ENCODE data around the gene SBF1.

The SBF1 gene

DNA sequence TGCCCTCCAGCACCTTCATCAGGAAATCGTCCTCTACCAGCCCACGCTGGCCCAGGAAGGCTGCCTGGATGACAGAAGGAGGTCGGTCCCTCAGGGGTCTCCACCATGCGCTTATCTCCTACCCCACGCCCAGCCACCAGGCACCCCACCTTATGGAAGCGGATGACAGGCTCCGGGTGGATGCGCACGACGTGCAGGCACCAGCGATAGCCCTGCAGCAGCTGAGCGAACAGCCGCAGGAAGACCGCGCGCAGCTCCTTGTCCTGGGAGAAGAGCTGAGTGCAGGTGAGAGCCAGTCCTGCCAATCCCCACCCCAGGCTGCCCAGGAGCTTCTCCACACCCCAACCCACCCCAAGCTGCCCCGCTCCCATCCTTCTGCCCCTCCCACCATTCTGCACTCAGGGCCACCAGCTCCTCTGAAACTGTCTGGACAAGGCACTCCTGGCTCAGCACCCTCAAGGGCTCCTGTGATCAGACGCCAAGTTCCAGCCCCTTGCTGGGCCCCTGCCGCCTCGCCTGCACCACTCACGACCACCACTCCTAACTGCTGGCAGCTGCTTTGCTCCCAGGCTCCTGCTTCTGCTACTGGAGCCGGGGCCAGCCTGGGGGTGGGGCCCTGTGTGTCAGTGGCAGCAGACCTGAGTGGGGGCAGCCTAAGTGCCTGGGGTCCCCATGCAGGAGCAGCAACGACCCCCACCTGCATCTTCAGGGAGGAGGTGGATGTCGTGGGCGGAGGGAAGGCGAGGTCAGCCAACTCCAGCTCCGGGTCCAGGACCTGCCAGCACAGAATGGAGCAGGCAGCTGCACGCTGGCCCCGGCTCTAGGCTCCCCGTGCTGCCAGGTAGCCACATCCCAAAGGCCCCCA, 9.5 kb downstream of the SBF1 start:
- no peak for DNase-seq

DNA sequence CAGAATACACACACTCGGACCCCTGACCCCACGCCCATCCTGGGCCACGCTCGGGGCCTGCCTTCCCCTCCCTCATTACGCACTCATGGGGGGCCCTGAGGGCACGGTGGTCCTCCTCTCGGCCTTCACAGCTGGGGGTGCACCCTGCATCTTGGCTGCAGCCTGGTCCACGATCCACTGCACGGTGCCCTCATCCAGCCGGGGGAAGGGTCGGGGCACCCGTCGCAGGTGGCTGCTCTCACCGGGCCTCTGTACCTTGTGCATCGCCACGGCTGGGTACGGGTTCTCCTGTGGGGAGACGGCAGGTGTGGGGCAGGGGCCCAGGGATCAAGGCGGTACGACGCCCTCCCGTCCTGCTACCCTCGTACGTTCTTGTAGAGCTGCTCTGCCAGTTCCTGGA, 10.4 kb downstream of the SBF1 start:
- no peak for DNase-seq

DNA sequence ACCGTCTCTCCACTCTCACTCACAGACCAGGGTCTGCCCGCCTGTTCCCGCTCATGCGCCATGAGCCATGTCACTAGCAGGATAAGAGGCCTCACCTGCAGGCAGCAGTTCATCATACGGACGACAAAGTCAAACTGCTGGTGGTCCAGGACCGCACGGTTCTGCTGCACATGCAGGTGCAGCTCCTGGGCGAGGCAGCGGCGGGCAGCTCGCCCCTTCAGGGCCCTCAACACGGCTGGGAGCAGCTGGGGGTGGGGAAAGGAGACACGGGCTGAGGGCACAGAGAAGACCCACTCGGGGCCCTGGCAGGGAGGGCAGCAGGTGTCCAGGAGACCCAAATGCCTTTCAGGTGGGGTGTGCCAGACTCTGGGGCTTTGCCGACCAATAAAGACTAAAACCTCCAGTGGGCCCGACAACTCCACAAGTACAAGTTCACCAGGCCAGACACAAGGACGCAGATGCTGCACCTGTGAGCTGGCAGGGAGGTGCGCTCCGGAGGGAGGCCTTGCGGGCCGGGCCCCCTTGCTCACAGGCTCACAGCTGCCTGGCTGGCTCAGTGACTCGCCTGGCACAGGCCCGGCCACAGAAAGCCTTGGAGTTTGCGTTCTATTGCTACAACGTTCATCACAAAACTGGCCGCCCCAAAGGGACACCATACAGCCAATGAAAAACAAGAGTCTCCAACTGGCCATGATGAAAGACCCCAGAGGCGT, 11.5 kb downstream of the SBF1 start:
- DNase-seq: no peak

DNA sequence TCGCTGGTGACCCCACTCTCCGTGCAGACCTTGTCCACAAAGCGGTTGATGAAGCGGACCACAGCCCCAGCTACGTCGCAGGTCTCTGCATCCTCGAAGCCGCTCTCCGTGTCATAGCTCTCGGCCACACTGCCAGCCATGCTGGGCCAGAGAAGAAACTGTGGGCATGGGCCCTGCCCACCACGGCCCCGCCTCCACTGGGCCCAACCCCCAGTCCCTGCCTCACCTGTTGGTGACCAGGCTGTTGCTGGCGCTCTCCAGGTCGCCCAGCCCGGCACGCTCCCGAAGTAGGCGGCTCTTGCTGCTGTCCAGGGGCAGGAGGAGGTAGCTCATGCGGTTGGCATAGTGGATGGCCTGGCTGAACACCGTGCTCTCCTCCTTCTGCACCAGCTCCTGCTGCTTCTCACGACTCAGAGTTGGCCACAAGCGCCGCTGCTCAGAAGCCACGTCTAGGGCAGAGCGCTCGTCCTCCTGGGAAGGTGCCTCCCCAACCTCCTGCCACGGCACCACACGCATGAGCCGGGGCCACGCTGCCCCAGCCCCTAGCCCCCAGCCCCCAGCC, 12.8 kb downstream of the SBF1 start:
- DNase-seq: no peak

DNA sequence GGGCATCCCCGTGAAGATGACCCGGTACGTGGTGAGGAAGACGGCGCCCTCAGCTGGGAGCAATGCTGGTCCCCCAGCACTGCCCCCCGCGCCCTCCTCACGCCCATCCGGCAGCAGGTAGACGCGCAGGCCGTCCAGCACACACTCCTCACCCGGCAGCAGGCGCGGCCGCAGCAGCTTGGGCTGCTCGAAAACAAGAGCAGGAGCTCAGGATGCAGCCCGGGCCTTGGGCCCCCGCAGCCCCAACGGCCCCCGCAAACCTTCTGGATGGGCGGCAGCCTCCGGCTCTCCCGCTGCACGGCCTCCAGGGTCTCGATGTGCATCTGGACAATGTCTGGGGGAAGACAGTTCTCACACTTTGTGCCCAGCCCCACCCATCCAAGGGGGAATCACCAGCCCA, 13.3 kb downstream of the SBF1 start:
- DNase-seq: no peak

DNA sequence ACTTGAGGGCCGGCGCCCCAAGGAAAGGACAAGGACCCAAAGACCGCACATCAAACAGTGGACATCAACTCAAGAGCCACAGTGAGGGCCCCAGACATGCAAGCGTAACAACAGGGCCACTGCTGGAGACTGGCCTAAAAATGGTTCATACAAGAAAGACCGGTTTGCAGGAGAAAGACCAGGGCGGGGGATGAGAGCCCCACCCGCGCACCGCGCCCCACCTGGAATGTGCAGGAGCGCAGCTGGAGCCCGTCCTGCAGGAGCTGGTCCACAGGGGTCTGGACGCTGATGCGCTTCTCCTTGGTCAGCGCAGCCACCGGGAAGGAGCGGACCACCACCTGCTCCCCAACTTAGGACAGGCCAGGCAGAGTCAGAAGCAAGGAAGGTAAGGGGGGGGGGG, 13.9 kb downstream of the SBF1 start:
- no peak for DNase-seq

DNA sequence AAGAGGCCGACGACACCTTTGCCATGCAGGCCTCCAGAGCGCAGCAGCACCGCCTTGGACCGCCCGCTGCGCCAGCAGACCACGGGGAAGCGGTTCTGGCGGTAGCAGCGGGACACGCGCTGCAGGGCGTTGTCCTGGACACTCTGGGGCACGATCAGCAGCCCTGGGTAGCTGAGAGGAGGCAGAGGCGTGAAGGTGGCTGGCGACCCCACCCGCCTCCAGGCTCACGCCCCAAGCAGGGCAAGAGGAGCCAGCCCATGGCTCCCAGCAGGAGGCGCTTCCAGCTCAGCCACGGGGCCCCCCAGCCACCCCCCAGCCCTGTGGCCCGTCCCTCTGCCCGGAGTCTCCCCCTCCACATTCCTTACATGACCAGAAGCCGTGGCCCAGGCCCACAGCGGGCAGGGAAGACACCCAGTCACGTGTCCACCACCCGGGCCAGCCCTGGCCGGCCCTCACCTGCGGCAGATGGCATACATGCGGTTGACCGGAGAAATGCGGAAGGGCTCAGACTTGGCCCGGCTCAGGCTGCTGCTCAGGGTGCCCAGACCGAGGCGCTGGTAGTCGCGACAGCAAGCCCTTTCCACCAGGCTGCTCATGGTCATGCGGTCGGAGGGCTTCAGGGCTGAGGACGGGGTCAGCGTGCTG, 15.2 kb downstream of the SBF1 start:
- DNase-seq: no peak

DNA sequence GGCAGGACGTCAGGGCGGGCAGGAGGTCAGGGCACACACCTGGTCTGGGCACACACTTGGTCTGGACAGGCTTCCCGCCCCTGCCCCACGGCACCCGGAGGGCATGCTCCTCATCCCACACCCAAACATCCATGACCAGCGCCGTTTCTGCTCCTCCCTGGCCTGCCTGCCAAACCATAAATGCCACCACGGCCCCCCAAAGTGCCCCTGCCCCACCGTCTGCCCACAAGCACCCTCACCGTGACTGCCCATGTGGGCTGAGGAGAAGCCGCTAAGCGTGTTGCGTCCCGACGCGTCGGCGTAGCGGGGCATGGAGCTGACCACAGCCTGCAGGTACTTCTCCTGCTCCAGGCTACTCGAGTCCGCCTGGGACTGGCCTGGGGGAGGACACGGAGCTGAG, 15.8 kb downstream of the SBF1 start:
- DNase-seq: no peak

DNA sequence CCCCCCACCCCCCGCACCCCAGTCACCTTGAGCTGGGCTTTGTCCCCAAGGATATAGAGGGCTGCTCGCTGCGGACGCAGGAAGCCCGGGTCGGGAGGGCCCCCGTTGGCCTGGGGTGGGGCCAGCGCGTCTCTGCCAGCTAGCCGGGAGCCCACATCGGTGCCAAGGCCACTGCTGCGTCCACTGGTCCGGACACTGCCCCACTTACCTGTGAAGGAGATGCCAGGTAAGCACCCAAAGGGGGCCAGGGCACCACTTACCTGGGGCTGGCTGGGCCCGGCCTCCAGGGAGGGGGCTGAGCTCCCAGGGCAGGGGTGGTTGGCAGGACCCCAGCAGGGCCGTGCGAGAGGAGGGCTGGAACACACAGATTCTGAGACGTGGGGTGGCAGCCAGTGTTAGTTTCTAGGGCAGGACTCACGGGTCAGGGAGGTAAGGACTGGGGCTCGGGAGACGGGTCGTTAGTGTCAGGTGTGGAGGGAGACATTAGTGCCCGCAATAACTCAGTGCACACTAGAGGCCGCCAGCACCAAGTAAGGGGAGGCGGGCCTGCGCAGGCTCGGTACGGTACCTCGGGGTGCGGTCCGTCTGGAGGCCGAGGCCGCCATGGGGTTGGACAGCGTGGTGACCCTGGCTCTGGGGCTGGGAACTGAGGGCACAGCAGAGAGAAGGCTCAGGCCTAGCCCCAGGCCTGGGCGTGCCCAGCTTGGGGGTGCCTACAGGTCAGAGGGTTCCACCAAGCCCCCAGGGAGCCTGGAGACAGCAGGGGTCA, 18.2 kb downstream of the SBF1 start:
- no peak for DNase-seq

DNA sequence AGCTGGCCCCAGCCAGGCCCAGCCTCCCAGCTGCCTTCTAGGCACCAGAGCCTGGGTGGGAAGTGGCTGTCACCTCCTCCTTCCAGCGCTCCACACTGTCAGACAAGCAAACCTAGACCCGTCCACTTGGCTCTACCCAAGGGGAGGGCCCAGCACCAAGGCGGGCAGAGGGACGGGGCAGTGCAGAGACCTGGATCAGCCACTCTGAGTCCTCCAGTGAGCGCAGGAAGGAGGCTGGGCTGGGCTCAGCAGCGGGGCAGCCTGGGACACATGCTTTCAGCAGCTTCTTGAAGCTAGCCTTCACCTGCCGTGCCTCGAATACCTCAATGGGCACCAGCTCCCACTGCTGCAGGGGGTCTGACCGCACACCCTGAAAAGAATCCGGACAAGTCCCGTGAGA, 18.8 kb downstream of the SBF1 start:
- DNase-seq: no peak

DNA sequence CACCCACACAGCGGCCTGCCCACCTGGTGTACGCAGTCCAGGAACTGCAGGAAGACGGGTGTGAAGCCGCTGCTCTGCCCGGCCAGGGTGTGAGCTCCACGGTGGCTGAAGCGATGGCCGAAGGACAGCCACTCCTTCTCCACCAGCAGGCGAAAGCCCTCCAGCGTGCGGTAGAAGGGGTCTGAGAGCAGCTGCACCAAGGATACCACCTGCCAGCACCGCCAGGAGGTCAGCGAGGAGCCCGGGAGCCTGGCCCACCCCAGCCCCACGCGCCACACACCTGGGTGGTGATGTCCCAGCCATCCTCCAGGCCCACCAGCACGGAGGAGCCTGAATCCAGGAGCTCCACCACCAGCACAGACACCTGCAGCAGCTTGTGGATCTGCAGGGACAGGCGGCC, 19.6 kb downstream of the SBF1 start:
- DNase-seq: no peak

DNA sequence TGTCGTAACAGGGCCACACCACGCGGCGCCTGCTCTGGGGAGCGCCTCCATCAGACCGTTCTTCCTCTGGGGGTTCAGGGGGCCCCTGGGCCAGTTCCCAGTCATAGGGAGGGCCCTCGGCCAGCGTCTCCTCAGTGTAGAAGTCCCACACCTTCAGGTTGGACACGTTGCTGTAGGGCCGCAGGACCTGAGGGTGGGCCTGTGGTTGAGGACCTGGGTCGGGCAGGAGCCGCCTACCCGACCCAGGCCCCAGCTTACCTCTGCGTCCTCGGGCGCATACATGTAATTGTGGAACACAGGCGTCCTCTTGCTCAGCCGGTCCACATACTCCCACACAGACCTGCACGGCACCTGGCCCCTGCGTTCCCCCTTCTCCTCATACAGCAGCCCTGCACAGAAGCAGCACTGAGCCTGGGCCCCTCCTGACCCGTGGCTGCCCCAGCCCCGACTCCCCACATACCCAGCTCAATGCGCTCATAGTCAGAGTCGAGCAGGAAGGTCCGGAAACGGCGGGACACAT, 20.2 kb downstream of the SBF1 start:
- no peak for DNase-seq

DNA sequence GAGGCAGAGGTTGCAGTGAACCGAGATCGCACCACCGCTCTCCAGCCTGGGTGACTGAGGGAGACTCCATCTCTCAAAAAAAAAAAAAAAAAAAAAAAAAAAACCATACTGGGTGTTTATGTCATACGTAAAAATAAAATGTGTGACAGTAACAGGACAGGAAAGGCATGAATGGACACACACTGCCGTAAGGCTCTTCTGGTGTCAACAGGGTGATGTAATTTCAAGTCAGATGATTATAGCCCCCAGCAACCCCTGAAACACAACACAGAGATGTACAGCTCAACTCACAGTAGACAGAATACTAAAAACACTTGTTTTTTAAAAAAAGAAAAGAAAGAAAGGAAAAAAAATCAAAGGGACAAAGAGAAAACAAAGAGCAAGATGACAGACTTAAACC, 22.2 kb downstream of the SBF1 start:
- no peak for DNase-seq

DNA sequence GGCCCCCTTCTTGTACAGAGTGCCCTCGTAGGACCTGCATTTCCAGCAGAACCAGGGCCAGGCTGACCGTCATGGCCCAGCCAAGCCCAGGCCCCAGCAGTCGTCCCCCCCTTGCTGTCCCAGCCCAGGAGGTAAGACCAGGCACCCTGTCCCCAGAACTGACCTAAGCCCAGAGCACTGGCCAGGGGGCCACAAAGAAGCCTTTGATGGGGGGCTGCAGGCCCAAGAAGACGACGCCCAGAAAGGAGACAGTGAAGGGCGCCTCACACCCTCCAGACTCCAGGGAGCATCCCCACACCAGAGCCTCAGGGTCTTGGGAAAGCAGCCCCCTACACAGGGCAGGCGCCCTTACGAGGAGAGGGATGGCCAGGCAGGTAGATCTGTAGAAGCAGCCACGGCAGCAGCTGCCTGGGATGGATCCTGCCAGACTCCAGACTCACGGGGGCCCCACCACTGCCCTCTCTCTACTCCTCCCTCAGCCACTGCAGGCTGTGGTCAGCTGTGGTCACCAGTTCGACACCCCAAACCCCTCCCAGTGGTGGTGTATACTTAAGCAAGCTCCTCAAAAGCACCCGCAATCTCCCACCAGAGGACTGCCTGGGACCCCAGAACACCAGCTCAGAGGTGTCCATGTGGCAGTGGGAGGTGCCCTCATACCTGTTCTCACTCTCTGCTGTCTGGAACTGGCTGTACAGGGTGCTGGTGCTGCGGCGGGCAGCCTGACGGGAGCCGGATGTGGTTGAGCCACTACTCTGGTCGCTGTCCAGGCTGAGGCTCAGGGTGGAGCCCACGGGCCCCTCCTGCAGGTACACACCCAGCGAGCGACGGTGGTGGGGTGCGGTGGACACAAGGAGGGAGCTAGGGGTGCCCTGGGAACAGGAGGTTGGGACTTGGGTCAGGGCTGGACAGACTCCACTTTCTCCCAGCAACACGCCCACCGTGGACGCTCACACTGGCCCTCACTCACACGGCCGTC, 27.0 kb downstream of the SBF1 start:
- no peak for DNase-seq

DNA sequence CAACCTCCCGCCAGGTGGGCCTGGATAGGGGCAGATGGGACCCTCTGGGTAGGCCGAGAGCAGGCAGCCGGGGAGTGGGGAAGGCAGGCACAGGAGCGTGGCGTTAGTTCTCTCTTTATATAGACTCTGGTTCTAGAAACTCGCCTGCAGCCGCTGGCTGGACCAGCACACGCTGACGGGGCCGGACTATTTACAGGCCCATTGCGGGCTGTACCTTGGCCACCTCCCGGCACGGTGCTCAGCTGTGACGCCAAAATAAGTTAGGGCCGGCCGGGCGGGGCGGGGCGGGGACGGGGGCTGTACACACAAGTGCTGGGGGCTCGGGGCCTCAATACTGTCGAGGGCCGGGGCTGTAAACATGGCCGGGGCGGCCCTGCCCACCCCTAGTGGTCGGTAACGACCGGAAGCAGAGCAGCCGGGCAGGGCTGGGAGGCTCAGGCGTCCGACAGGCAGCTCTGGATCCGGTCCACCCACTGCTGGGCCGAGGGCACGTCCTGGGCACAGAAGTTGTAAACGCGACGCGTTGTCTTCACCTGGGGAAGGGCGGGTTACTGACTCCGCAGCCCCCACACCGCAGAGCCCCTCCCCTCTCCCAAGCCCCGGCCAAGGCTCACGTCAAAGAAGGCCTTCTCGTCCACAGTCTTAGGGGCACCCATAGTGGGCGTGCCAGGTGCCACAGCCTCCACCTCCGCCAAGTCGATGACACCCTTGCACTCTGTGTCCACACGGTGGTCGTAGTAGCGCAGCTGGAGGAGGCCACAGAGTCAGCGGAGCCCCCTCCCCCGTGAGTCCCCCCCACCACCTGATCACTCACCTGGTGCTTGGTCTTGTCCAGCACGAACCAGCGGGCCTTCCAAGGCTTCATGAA, 27.9 kb downstream of the SBF1 start:
- DNase-seq: no peak

DNA sequence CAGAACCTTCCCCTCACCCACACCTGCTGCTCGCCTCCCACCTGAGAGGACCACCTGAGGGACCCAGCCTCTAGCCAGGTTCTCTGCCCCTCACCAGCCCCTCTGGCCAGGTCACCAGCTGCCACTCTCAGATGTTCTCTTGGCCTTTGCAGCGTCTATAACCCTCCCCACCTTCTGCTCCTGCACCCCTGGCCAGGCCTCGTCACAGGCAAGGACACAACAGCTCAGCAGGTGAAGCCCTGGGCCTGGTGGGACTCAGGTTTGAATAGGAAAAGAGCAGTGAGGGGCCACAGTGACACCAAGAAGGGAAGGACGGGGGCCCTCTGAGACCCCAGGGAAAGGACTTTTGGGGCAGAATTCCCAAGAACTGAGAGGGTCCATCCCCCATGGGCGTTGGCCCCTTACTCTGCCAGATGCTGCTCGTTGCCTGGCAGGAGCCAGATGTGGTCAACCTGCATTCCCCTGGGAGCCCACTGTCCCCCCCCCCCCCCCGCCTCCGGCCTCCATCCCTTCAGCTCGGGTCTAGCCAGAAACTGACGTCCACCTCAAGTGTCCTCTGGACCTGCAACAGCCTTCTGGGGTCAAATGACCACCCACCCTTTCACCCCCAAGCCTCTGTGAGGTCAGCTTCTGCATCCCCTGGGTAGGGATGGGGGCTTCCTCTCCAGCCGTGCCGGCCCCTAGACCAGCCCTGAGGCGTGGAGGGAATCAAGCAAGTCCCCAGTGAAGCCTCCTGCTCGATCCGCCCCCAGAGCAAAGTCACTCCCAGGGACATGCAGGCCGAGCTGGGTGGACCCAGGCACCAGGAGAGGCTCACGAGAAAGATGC, 28.7 kb downstream of the SBF1 start:
- no peak for DNase-seq

DNA sequence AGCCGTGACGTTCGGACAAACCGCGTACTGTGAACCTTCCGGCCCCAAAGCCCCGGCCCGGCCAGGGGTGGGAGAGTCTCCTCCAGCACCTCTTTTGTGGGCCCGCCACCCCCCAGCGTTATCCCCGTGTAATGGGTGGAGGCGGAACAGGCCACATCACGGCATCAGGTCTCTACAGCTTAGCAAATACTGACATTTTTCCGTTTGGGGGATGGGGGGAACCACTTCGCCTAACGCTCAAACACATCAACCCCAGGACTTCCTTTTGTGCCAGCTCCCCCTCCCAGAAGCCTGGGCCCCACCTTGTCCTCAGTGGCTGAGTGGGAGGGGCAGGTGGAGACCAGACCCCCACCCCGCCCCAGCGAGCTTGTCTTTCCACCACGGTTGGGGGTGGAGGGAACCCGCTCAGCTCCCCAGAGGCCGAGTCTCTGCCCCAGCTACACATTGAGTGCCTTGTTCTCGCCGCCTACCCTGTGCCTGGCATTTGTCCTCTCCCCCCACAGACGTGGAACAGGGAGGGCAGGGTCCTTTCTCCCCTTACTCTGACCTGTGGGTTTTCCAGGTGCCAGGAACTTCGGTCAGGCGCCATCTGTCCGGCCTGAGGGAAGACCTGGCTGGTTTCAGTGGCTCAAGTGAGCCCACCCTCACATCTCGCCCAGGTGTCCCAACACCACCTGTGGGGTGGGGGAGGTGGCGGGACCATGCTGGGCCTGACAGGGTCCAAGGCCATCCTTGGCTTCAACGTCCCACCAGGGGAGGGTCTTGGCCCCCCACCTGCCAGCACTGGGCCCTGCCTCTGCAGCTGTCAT, 29.6 kb downstream of the SBF1 start:
- DNase-seq: peak; percentile 46 to 56

DNA sequence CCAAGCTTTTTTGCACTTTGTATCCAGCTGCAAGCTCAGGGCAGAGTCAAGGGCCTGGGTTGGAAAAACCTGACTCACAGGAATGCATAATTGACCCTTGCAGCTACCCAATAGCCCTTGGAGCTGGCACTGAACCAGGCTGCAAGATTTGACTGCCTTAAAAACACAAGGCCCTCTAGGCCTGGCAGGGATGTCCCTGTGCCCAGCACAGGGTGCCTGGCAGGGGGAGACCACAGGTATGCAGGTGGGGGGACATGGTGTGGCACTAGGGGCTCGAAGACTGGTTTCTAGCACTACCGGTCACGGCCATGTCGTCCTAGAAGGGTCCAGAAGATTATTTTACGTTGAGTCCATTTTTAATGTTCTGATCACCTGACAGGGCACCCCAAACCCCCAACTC, 30.2 kb downstream of the SBF1 start:
- no peak for DNase-seq
